K562 (cell line): Measurements from ENCODE around the gene FLAD1. TPM values are rescaled to one million over a fixed set of nuclear protein-coding genes. Genes with fewer than 3 reads are reported as not detected.
"Not testable (repeated sequence)": the region's sequence is repeated elsewhere in the genome, so short reads cannot be mapped to it uniquely, and the experiment has no call there.

Experiments used
- ATAC-seq: fragments of 200-7000 bp; cut with Tn5 transposase; 3 replicates; pipeline ENCODE4 v1.9.1; 2020; ENCODE audit warnings: moderate library complexity
- BruUV-seq: library from RNA; stranded (reverse); fragments of 400-500 nt; replicated peaks from 2 replicates; lab custom pipeline; 2021; lab: Mats Ljungman, UMichigan
- CTCF ChIA-PET: fragments of 300-600 bp; formaldehyde crosslinking; extraction: SDS; loops from one replicate; lab custom pipeline; 2021; ENCODE audit warnings: low intra/inter-chr PET ratio; lab: Yijun Ruan, JAX
- POLR2A ChIA-PET: fragments of 300-600, 350-650 bp; sonication (Branson Sonifier 250); formaldehyde crosslinking; extraction: SDS; loops from one replicate; lab custom pipeline; 2021; ENCODE audit warnings: antibody characterized with exemption, inconsistent platforms; lab: Yijun Ruan, JAX
- DNase-seq, 4 experiments: peaks; one replicate each; pipeline versions ENCODE4 v3.0.0 to v3.0.0-alpha.2; 2011 to 2018; ENCODE audit warnings: low spot score in 3 of 4, mixed read lengths in 3 of 4; ENCODE audit errors: extremely low read depth in 1 of 4
- FAIRE-seq: peaks from 2 replicates; lab custom pipeline; 2011; peaks lifted over from hg19 to GRCh38; lab: Jason Lieb, UNC
- H2AFZ ChIP-seq: 2 replicates; pipeline ENCODE4 v1.6.0; 2011; ENCODE audit warnings: low read depth, low read length, control low read depth, inconsistent platforms
- H3K27ac ChIP-seq: fragments of 200-600 bp; 3 replicates; pipeline ENCODE4 v1.8.0; 2011; ENCODE audit warnings: low read depth, mild to moderate bottlenecking, control low read depth, inconsistent platforms, low read length, moderate library complexity, mixed read lengths; ENCODE audit errors: extremely low read depth
- H3K27me3 ChIP-seq, 2 experiments: fragments of 300-600 bp in 1 of 2; 2 replicates in 1 of 2; 3 replicates in 1 of 2; pipeline versions ENCODE4 v1.6.0 to v1.8.0; 2011; ENCODE audit warnings: inconsistent platforms in 2 of 2, low read length in 2 of 2, mild to moderate bottlenecking in 1 of 2, mixed read lengths in 1 of 2, moderate library complexity in 1 of 2; ENCODE audit not compliant: control insufficient read depth in 2 of 2, insufficient read depth in 2 of 2
- H3K36me3 ChIP-seq: fragments of 300-600 bp; 3 replicates; pipeline ENCODE4 v1.8.0; 2011; ENCODE audit warnings: mild to moderate bottlenecking, low read length, inconsistent platforms; ENCODE audit not compliant: control insufficient read depth, insufficient read depth
- H3K4me1 ChIP-seq, 2 experiments: fragments of 200-600 bp in 1 of 2; replicated peaks in 1 of 2; 2 replicates in 1 of 2; 3 replicates in 1 of 2; pipeline versions ENCODE4 v1.5.1 to v1.8.0; 2011; ENCODE audit warnings: inconsistent platforms in 2 of 2, low read length in 2 of 2, mild to moderate bottlenecking in 1 of 2, mixed read lengths in 1 of 2, moderate library complexity in 1 of 2; ENCODE audit not compliant: control insufficient read depth in 2 of 2, insufficient read depth in 2 of 2
- H3K4me2 ChIP-seq: 2 replicates; pipeline ENCODE4 v1.6.1; 2011; ENCODE audit warnings: low read length, control low read depth, inconsistent platforms, mixed read lengths; ENCODE audit not compliant: insufficient read depth
- H3K4me3 ChIP-seq: fragments of 200-600 bp; sonication (generic), shearing (Covaris generic); 2 replicates; pipeline ENCODE4 v1.5.1; 2016; ENCODE audit warnings: control low read depth, inconsistent platforms
- H3K79me2 ChIP-seq: fragments of 200-600 bp; 3 replicates; pipeline ENCODE4 v1.8.0; 2011; ENCODE audit warnings: low read length, inconsistent platforms; ENCODE audit not compliant: control insufficient read depth, insufficient read depth
- H3K9ac ChIP-seq, 2 experiments: 2 replicates each; pipeline versions ENCODE4 v1.6.0 to v1.6.1; 2011; ENCODE audit warnings: low read depth in 2 of 2, low read length in 2 of 2, control low read depth in 1 of 2, inconsistent platforms in 1 of 2, mild to moderate bottlenecking in 1 of 2, mixed read lengths in 1 of 2; ENCODE audit not compliant: insufficient read depth in 1 of 2
- H3K9me1 ChIP-seq: one replicate; pipeline ENCODE4 v1.6.0; 2011; ENCODE audit warnings: inconsistent platforms, mild to moderate bottlenecking, low read length, moderate library complexity; ENCODE audit not compliant: control insufficient read depth, insufficient read depth
- H3K9me3 ChIP-seq: replicated peaks from 2 replicates; pipeline ENCODE4 v1.5.1; 2011; ENCODE audit warnings: low read depth, low read length, inconsistent platforms; ENCODE audit not compliant: control insufficient read depth, insufficient read depth
- H4K20me1 ChIP-seq: replicated peaks from 2 replicates; pipeline ENCODE4 v1.6.1; 2011; ENCODE audit warnings: low read length, inconsistent platforms, mixed read lengths; ENCODE audit not compliant: control insufficient read depth, insufficient read depth
- KLF6 ChIP-seq: fragments of 250-450 bp; sonication (Bioruptor Pico); IDR thresholded peaks from 2 replicates; pipeline ENCODE4 v1.4.0; 2020; ENCODE audit warnings: mild to moderate bottlenecking, moderate library complexity, borderline replicate concordance
- PRMT5 ChIP-seq: sonication (generic); formaldehyde crosslinking; IDR thresholded peaks from 2 replicates; pipeline ENCODE4 v1.5.0; 2020; ENCODE audit warnings: missing genetic modification reagents
- RAD21 ChIP-seq, 2 experiments: fragments of 250-450 bp in 1 of 2; fragments of 450-650 bp in 1 of 2; sonication (Bioruptor Pico) in 1 of 2; formaldehyde crosslinking in 1 of 2; IDR thresholded peaks in 1 of 2; conservative IDR thresholded peaks in 1 of 2; 2 replicates each; pipeline versions ENCODE4 v1.4.0 to v1.8.0; 2020 to 2022; ENCODE audit warnings: mild to moderate bottlenecking in 2 of 2, moderate library complexity in 1 of 2
- RFX7 ChIP-seq: fragments of 250-450 bp; sonication (Bioruptor Pico); IDR thresholded peaks from 2 replicates; pipeline ENCODE4 v1.5.1; 2021; ENCODE audit warnings: mild to moderate bottlenecking
- XRCC4 ChIP-seq: IDR thresholded peaks from one replicate; pipeline ENCODE4 v1.6.1; 2011; ENCODE audit not compliant: insufficient read depth, insufficient read length; ENCODE audit errors: extremely low read depth
- WGBS: fragments of 100-300 bp; shearing (Covaris generic); methylation state at CpG from one replicate; pipeline ENCODE4 v1.1.6; 2016; ENCODE audit warnings: low coverage, mixed read lengths; ENCODE audit not compliant: insufficient coverage; ENCODE audit errors: missing lambda C conversion rate; 5-methylcytosine and 5-hydroxymethylcytosine counted together
- in situ Hi-C: fragments of 300-500 bp; cut with MboI; formaldehyde crosslinking; loops from 4 replicates; pipeline ENCODE4 v1.15.0; 2018; ENCODE audit warnings: inconsistent platforms, mixed read lengths
- intact Hi-C: fragments of 100-400 bp; cut with micrococcal nuclease; formaldehyde crosslinking; loops from 2 replicates; pipeline ENCODE4 v1.14.2; 2022
- polyA plus RNA-seq, 8 experiments: library from polyadenylated mRNA; depleted of rRNA in 4 of 8; stranded (reverse) in 5 of 8; unstranded in 3 of 8; fragments of >200 nt; fragmentation: Nextera tagmentation in 2 of 8; fragmentation: Illumina TruSeq in 1 of 8; extraction: Ambion mirVana in 2 of 8; extraction: Trizol in 1 of 8; gene quantifications; 2 replicates each; pipeline versions ENCODE4 v1.2.1 to v1.2.3, GENCODE V29; 2011 to 2014; ENCODE audit warnings: inconsistent platforms in 1 of 8, missing spikeins in 1 of 8
- total RNA-seq, 7 experiments: library from RNA; depleted of rRNA in 6 of 7; stranded (reverse); fragments of >200 nt in 6 of 7; fragmentation: Illumina TruSeq in 2 of 7; extraction: Trizol in 2 of 7; gene quantifications; 2 replicates each; pipeline versions ENCODE4 v1.2.1 to v1.2.3, GENCODE V29; 2011 to 2021; ENCODE audit warnings: low replicate concordance in 1 of 7
- TF ChIP-seq, protein P1 (sequence below): sonication (generic); formaldehyde crosslinking; IDR thresholded peaks from 2 replicates; pipeline ENCODE4 v1.8.1; 2023; ENCODE audit warnings: mild to moderate bottlenecking, missing genetic modification reagents
- TF ChIP-seq, protein P2 (sequence below): fragments of 200-800 bp; sonication (Bioruptor generic); IDR thresholded peaks from 2 replicates; pipeline ENCODE4 v1.6.1; 2016; ENCODE audit warnings: missing genetic modification characterization, missing compliant biosample characterization
- TF ChIP-seq, protein P3 (sequence below): fragments of 450-650 bp; IDR thresholded peaks from 2 replicates; pipeline ENCODE4 v1.6.1; 2016; ENCODE audit warnings: mild to moderate bottlenecking

The FLAD1 gene
- total and polyA plus RNA-seq, 9 of the 15 experiments (the other 6 are each of a cell fraction or from before 2014, with no cell fraction given), result 24.9 to 85.8 (median 67.0) TPM

DNA sequence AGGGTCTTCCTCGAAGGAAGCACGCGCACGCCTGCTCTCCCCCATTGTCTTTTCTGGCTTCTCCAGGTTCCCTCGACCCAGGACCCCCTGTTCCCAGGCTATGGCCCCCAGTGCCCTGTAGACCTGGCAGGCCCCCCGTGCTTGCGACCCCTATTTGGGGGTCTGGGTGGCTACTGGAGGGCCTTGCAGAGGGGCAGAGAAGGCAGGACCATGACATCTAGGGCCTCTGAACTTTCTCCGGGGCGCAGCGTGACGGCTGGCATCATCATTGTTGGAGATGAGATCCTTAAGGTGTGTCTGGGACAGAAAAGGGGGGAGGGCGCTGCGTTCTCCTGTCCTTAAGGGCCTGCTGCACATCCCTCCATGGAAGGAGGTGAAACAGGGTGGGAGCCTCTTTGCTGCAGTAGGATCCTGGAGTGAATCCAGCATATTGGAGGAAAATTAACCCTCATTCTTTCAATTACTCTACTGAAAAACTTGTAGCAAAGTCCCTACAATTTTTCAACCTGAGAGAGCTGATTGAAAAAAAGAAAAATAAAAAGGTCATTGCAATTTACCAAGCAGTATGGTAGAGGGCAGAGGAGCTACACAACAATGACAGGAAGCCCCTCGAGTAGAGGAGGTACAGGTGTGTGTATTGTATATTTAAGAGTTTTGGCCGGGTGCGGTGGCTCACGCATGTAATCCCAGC lies 777 bp downstream of the FLAD1 start (continued):
- TF ChIP-seq, protein P1, sequence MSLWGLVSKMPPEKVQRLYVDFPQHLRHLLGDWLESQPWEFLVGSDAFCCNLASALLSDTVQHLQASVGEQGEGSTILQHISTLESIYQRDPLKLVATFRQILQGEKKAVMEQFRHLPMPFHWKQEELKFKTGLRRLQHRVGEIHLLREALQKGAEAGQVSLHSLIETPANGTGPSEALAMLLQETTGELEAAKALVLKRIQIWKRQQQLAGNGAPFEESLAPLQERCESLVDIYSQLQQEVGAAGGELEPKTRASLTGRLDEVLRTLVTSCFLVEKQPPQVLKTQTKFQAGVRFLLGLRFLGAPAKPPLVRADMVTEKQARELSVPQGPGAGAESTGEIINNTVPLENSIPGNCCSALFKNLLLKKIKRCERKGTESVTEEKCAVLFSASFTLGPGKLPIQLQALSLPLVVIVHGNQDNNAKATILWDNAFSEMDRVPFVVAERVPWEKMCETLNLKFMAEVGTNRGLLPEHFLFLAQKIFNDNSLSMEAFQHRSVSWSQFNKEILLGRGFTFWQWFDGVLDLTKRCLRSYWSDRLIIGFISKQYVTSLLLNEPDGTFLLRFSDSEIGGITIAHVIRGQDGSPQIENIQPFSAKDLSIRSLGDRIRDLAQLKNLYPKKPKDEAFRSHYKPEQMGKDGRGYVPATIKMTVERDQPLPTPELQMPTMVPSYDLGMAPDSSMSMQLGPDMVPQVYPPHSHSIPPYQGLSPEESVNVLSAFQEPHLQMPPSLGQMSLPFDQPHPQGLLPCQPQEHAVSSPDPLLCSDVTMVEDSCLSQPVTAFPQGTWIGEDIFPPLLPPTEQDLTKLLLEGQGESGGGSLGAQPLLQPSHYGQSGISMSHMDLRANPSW (CRISPR knock-in tag), result 0 out of 2 replicates have a peak, but pooled peaks have one; percentile 30
- TF ChIP-seq RAD21 (CRISPR knock-in tag; conservative IDR thresholded peaks at IDR 0.05 in 1 of 2, IDR thresholded peaks at IDR 0.05 in 1 of 2), result 0 out of 4 replicates have a peak, but pooled peaks of 1 of the 2 experiments have one; percentile 9
- TF ChIP-seq KLF6 (CRISPR knock-in tag), result no peak
- no peak for TF ChIP-seq PRMT5 (CRISPR knock-in tag)
- TF ChIP-seq RFX7 (CRISPR knock-in tag), result no peak
- TF ChIP-seq, protein P2, sequence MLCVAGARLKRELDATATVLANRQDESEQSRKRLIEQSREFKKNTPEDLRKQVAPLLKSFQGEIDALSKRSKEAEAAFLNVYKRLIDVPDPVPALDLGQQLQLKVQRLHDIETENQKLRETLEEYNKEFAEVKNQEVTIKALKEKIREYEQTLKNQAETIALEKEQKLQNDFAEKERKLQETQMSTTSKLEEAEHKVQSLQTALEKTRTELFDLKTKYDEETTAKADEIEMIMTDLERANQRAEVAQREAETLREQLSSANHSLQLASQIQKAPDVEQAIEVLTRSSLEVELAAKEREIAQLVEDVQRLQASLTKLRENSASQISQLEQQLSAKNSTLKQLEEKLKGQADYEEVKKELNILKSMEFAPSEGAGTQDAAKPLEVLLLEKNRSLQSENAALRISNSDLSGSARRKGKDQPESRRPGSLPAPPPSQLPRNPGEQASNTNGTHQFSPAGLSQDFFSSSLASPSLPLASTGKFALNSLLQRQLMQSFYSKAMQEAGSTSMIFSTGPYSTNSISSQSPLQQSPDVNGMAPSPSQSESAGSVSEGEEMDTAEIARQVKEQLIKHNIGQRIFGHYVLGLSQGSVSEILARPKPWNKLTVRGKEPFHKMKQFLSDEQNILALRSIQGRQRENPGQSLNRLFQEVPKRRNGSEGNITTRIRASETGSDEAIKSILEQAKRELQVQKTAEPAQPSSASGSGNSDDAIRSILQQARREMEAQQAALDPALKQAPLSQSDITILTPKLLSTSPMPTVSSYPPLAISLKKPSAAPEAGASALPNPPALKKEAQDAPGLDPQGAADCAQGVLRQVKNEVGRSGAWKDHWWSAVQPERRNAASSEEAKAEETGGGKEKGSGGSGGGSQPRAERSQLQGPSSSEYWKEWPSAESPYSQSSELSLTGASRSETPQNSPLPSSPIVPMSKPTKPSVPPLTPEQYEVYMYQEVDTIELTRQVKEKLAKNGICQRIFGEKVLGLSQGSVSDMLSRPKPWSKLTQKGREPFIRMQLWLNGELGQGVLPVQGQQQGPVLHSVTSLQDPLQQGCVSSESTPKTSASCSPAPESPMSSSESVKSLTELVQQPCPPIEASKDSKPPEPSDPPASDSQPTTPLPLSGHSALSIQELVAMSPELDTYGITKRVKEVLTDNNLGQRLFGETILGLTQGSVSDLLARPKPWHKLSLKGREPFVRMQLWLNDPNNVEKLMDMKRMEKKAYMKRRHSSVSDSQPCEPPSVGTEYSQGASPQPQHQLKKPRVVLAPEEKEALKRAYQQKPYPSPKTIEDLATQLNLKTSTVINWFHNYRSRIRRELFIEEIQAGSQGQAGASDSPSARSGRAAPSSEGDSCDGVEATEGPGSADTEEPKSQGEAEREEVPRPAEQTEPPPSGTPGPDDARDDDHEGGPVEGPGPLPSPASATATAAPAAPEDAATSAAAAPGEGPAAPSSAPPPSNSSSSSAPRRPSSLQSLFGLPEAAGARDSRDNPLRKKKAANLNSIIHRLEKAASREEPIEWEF, result no peak
- TF ChIP-seq, protein P3, sequence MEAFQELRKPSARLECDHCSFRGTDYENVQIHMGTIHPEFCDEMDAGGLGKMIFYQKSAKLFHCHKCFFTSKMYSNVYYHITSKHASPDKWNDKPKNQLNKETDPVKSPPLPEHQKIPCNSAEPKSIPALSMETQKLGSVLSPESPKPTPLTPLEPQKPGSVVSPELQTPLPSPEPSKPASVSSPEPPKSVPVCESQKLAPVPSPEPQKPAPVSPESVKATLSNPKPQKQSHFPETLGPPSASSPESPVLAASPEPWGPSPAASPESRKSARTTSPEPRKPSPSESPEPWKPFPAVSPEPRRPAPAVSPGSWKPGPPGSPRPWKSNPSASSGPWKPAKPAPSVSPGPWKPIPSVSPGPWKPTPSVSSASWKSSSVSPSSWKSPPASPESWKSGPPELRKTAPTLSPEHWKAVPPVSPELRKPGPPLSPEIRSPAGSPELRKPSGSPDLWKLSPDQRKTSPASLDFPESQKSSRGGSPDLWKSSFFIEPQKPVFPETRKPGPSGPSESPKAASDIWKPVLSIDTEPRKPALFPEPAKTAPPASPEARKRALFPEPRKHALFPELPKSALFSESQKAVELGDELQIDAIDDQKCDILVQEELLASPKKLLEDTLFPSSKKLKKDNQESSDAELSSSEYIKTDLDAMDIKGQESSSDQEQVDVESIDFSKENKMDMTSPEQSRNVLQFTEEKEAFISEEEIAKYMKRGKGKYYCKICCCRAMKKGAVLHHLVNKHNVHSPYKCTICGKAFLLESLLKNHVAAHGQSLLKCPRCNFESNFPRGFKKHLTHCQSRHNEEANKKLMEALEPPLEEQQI, result no peak
- TF ChIP-seq XRCC4, result no peak
- TF ChIP-seq, all 486 proteins: peak for 9

DNA sequence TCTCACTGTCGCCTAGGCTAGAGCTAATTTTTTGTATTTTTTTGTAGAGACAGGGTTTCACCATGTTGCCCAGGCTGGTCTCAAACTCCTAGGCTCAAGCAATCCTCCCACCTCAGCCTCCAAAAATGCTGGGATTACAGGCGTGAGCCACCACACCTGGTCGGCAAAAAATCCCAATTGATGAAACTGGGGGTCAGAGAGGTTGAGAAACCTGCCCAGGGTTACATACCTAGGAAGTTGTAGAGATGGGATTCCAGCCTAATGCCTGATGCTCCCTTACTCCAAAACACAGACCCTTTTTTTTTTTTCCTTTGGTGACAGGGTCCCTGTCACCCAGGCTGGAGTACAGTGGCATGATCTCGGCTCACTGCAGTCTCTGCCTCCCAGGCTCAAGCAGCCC lies 3.6 kb downstream of the FLAD1 start:
- H3K9me1 ChIP-seq, FAIRE-seq, H3K4me3 ChIP-seq, H3K9ac ChIP-seq, H3K27ac ChIP-seq, H2AFZ ChIP-seq, H4K20me1 ChIP-seq, CTCF ChIA-PET, H3K4me2 ChIP-seq, ATAC-seq, intact Hi-C loops, in situ Hi-C loops, H3K9me3 ChIP-seq, H3K27me3 ChIP-seq, DNase-seq, BruUV-seq: not testable (repeated sequence)
- H3K36me3 ChIP-seq, result peaks cover 50% of the 10 kb centered on the region
- H3K79me2 ChIP-seq, result peaks cover 68% of the 10 kb centered on the region
- POLR2A ChIA-PET, result interaction anchor here (0.6 to 1.1 kb wide), 3 partner anchors 11 to 96 kb away, joined by 3 read pairs; no protein-coding TSS in a partner anchor
- 91% methylated on average over 4 of the region's 4 CpGs for WGBS
- peaks cover 0 to 34% of the 10 kb centered on the region in 2 experiments; a peak in 3 of 5 replicates for H3K4me1 ChIP-seq
